ENCODE data around the gene ADCY5.

ADCY5 gene

GRCh38 chr3:123385001-123385401, 63.9 kb downstream of the ADCY5 start:
- ChIA-PET CTCF (interaction anchor here (1.5 kb wide), 1 partner anchor 19 kb away, joined by 5 read pairs; no protein-coding TSS in a partner anchor), POLR2A (no interaction called here)
- DNase-seq (ENCODE audit: extremely low spot score): no peak
- TF ChIP-seq NFRKB (IDR thresholded peaks at IDR 0.05) (no peak), PKNOX1 (IDR thresholded peaks at IDR 0.05) (no peak), HDGF (IDR thresholded peaks at IDR 0.05; ENCODE audit: borderline replicate concordance) (no peak), L3MBTL2 (conservative IDR thresholded peaks at IDR 0.05) (no peak)

- no peak for DNase-seq (ENCODE audit: extremely low spot score)
- TF ChIP-seq ELF4 (IDR thresholded peaks at IDR 0.05): no peak
- no peak for TF ChIP-seq FOXK2 (IDR thresholded peaks at IDR 0.05)
- no peak for TF ChIP-seq PKNOX1 (IDR thresholded peaks at IDR 0.05)
- no peak for TF ChIP-seq L3MBTL2 (conservative IDR thresholded peaks at IDR 0.05)
- no peak for TF ChIP-seq SP1 (IDR thresholded peaks at IDR 0.05)
- ChIA-PET POLR2A (interaction anchor here (1.1 kb wide), 1 partner anchor 11 kb away, joined by 3 read pairs; no protein-coding TSS in a partner anchor), CTCF (interaction anchor here (0.6 to 1.5 kb wide), 2 partner anchors 18 to 41 kb away, joined by 3 to 5 read pairs; no protein-coding TSS in a partner anchor)
Observed at GRCh38 chr3:123384256-123384655, 64.6 kb downstream of the ADCY5 start.

- DNase-seq (ENCODE audit: extremely low spot score): no peak
- CTCF ChIA-PET: no interaction called here
- POLR2A ChIA-PET: interaction anchor here (1.1 kb wide), 1 partner anchor 10 kb away, joined by 3 read pairs; no protein-coding TSS in a partner anchor
- TF ChIP-seq ARNT (IDR thresholded peaks at IDR 0.05): no peak
- TF ChIP-seq TARDBP (IDR thresholded peaks at IDR 0.05): no peak
- no peak for TF ChIP-seq ELF4 (IDR thresholded peaks at IDR 0.05)
- no peak for TF ChIP-seq HDGF (IDR thresholded peaks at IDR 0.05; ENCODE audit: borderline replicate concordance)
- no peak for TF ChIP-seq CTBP1 (IDR thresholded peaks at IDR 0.05; ENCODE audit: borderline replicate concordance)
- no peak for TF ChIP-seq NFRKB (IDR thresholded peaks at IDR 0.05)
- no peak for TF ChIP-seq L3MBTL2 (conservative IDR thresholded peaks at IDR 0.05)
- no peak for TF ChIP-seq FOXK2 (IDR thresholded peaks at IDR 0.05)
- no peak for TF ChIP-seq LEF1 (IDR thresholded peaks at IDR 0.05; ENCODE audit: borderline replicate concordance)
- no peak for TF ChIP-seq PKNOX1 (IDR thresholded peaks at IDR 0.05)
Observed at GRCh38 chr3:123383091-123384053, 65.5 kb downstream of the ADCY5 start.

GRCh38 chr3:123380261-123380660, 68.6 kb downstream of the ADCY5 start:
- ChIA-PET POLR2A (no interaction called here), CTCF (no interaction called here)
- TF ChIP-seq L3MBTL2 (conservative IDR thresholded peaks at IDR 0.05): no peak
- no peak for TF ChIP-seq LEF1 (IDR thresholded peaks at IDR 0.05; ENCODE audit: borderline replicate concordance)
- TF ChIP-seq FOXA1 (IDR thresholded peaks at IDR 0.05): no peak
- TF ChIP-seq ARNT (IDR thresholded peaks at IDR 0.05): no peak
- no peak for TF ChIP-seq NFRKB (IDR thresholded peaks at IDR 0.05)
- no peak for TF ChIP-seq HDGF (IDR thresholded peaks at IDR 0.05; ENCODE audit: borderline replicate concordance)
- no peak for TF ChIP-seq CTBP1 (IDR thresholded peaks at IDR 0.05; ENCODE audit: borderline replicate concordance)
- no peak for TF ChIP-seq PKNOX1 (IDR thresholded peaks at IDR 0.05)
- no peak for DNase-seq (ENCODE audit: extremely low spot score)

- POLR2A ChIA-PET: no interaction called here
Observed at GRCh38 chr3:123379041-123379830, 69.7 kb downstream of the ADCY5 start.

More at GRCh38 chr3:123379041-123379830, 69.7 kb downstream of the ADCY5 start:
- no peak for DNase-seq (ENCODE audit: extremely low spot score)
- TF ChIP-seq SP1 (IDR thresholded peaks at IDR 0.05) (no peak), PKNOX1 (IDR thresholded peaks at IDR 0.05) (no peak), ZNF384 (IDR thresholded peaks at IDR 0.05) (no peak), LEF1 (IDR thresholded peaks at IDR 0.05; ENCODE audit: borderline replicate concordance) (no peak), HDGF (IDR thresholded peaks at IDR 0.05; ENCODE audit: borderline replicate concordance) (no peak), FOXK2 (IDR thresholded peaks at IDR 0.05) (no peak), FOXA1 (IDR thresholded peaks at IDR 0.05) (no peak), NFRKB (IDR thresholded peaks at IDR 0.05) (no peak), BHLHE40 (IDR thresholded peaks at IDR 0.05; ENCODE audit: borderline replicate concordance) (no peak)
- CTCF ChIA-PET: interaction anchor here (1.0 kb wide), 1 partner anchor 68 kb away, joined by 3 read pairs; no protein-coding TSS in a partner anchor

Measured in HEK293T (cell line).